Measurements from ENCODE around the gene TM4SF1.
"Not testable (repeated sequence)": the region's sequence is repeated elsewhere in the genome, so short reads cannot be mapped to it uniquely, and the experiment has no call there.

TM4SF1 gene

DNA sequence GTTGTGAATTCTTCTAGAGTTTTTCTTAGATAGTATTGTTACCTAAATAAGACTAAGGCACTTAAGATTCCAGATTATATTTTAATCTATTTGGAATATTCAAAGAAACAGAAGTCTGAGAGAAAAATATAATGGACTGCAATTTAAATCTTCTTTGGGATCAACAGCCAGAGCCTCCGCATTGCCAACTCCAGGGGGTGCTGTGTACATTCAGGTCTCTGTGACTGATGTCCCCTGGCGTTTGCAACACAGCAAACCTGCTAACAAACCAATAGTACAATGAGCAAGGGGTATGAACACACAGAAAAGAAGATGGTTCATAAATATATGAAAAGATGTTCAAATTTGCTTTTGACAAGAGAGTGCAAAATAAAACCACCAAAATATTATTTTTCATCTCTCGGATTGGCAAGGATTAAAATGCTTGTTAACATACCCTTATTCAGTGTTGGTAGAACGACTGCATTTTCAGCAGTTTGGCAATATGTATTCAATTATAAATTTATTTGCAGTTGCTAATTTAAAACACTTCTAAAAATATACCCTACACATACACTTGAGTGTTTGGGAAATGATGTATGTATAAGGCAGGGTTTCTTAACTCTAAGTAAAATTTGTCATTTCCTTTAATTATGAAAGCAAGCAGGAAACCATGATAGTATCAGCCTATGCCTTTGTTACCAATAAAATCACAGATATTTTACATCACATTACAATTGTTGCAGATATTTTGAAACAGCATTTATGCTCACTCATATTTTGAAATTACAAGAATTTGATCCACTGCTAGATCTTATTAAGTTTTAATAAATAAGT, 16.1 kb upstream of the TM4SF1 start:
- peak; percentile 66 for DNase-seq

DNA sequence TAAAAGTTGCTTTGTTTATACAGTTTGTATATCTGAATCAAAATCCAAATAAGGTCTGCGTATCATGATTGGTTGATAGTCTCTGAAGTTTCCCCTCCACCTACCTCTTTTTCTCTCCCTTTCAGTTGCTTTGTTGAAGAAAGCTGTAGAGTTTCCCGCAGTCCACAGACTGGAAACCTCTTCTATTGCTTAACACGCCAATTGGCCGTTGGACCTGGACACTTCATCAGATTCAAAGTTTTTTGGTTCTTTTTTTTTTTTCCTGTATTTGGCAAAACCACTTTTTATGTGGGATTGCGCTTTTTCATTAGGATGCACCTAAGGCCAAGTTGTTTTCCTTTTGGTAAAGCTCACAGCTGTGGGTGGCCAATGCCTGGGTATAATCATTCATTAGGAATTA, 14.5 kb upstream of the TM4SF1 start:
- no peak for DNase-seq

DNA sequence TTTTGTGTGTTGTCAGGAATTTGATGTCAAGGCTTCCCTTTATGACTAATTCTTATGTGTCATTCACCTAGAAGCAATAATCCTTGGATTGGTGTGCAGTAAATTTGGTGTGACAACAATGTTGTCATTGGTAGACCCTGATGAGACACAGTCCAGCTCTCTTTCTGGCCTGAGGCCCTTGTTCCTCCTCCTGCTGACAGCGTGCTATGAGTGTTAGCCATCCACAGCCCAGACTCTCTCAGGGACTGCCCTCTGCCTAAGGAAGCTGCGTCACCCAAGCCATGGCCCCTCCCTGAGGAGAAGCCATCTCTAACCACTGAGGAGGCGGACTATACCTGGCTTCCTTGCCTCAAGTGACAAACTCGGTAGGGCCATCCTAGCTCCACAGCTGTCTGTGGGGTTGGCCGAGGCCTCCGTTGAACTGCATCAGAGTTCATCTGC, 13.3 kb upstream of the TM4SF1 start:
- no peak for DNase-seq

DNA sequence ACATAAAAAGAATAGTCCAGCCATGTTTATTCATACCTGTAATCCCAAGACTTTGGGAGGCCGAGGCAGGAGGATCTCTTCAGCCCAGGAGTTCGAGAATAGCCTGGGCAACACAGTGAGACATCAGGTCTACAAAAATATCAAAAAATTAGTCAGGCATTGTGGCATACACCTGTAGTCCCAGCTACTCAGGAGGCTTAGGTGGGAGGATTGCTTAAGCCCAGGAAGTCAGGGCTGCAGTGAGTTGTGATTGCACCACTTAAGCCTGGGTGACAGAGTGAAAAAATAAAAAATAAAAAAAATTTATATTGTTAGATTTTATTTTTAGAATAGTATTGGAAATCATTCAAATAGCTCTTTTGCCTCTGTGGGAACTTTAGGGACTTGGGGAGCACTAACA, 12.8 kb upstream of the TM4SF1 start:
- no peak for DNase-seq

DNA sequence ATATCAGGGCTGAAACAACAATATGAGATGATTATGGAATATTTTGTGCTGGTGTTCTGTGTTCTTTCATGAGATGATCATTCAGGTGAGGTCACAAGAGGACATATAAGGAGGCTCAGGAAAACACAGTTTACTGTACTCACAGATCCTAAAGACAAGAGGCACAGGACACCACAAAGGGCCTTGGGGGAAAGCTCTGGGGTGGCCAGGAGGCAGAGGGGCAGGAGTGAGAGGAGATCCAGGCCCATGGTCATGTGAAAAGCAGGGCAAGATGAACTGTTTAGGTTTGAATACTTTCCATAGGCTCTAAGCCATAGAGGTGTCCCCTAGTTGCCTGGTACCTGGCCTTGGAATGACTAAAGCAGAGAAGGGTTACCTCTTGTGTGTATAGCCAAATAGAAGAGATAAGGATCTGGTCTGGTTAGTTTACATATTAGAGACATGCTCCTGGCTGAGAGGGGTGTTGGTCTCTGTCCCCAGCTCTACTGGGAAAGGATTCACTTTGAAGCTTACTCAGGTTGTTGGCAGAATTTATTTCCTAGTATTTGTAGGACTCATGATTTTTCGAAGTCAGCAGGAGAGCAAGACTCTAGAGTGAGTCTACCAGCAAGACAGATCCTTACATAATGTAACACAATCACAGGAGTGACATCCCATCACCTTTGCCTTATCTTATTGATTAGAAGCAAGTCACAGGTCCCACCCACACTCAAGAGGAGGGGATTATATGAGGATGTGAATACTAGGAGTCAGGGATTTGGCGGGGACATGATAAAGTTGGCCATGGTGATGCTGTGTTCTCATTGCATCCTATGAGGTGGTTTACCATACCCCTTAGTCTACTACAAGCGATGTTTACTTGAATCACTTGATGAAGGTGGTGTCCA, 11.3 kb upstream of the TM4SF1 start:
- DNase-seq = no peak

DNA sequence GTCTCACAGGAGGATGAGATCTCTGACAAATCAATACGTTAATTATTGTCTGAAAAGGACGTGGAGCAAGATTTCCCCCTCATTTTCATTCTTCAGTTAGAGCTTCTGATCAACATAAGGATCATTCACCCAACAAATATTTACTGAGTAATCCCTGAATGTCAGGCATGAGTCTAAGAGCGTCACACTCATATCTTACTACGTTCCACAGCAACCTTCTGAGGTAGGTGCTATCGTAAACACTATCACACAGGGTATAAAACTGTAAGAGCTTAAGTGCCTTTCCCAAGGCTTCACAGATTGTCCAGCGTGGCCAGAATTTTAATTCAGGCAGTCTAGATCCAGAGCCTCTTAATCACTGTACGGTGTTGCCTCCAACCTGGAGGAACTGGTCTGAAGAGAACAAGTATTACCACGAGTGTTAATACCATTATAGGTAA, 10.6 kb upstream of the TM4SF1 start:
- peak; percentile 20 for DNase-seq

DNA sequence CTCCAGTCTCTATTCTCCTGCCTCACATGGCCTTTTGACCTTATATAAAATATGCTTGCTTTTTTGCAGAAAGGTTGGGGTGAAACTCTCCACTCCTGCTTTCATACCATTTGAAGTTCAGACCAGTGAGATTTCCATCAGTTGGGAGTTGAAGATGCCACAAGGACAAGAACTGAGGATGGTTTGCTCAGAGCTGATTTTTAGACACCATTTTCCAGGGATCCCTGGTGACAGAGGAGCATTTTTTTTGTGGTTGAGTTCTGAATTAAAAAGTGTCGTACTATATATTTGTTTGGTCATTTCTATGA, 8.8 kb upstream of the TM4SF1 start:
- DNase-seq = no peak

DNA sequence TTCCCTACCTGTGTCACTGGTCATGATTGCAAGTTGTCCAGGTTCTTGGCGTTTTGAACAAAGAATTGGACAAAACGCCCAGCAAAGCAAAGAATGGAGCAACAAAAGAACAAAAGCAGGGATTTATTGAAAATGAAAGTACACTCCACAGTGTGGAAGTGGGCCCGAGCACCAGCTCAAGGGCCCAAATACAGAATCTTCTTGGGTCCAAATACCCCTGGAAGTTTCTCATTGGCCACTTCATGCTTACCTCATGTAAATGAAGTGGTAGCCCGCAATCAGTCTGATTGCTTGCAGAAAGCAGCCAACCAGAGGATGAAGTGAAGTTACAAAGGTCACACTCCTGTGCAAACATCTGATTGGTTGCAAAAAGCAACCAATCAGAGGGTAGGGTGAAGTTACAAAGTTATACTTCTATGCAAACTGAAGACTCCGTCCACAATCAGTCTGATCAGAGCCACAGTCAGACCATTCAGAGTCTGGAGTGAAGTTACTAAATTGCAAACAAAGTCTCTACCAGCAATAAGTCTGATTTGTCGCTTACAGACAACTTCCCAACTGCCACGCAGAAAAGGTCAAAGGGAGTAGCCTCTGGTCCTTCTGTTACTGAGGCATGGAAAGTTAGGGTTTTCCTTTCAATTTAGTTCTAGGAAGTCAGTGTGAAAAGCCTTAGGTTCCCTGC, 8.3 kb upstream of the TM4SF1 start:
- DNase-seq = no peak

DNA sequence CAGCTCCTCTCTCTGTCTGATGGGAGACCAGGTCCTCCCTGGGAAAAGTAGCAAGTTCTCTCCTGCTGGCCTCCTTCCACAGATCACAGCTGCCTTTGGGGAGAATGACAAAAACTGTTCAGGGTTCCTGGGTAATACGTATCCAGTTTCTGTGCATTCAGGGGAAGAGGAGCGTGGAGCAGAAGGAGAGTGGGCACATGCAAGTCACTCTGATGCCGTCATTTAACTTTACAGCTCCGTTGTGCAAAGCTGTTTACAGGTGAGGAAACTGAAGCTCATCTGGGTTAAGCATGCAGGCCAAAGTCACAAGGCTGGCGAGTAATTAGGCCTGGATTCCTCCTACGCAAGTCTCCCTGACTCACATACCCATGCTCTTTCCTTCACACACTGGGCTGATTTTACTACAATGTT, 7.5 kb upstream of the TM4SF1 start:
- no peak for DNase-seq

DNA sequence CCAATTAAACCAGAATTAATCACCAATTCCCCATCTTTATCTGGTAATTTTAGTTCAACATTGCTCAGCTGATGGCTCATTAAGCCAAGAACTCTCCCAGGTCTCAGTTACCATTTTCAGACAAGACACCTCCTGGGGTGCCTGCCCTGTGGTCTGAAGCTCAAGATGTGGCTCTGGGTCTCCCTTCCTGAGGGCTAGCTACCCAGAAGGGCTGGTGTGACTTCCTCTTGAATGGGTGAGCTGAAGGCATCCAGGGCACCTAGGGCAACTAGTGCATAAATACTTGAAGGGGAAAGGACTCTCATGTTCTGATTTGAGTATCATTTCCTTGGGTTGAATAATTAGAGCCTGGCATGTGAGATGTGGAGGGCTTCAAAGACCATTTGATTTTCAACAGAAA, 6.7 kb upstream of the TM4SF1 start:
- DNase-seq = no peak

DNA sequence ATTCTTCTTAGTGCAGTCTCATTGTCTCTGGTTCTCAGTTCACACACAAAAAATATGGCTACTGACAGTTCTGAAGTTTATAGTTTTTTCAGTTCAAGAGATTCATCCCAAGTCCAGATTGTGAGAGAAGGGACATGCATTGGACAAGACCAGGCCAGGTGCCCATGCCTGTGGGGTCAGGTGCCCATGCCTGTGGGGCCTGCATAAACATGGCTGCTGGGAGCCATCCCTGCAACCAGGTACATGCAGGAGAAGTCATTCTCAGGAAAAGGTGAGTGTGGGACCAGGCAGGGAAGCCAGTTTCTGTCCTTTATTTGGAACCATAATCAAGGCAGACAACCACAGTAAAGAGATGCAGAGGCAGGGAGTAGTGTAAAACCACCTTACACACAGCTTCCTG, 6.3 kb upstream of the TM4SF1 start:
- no peak for DNase-seq

DNA sequence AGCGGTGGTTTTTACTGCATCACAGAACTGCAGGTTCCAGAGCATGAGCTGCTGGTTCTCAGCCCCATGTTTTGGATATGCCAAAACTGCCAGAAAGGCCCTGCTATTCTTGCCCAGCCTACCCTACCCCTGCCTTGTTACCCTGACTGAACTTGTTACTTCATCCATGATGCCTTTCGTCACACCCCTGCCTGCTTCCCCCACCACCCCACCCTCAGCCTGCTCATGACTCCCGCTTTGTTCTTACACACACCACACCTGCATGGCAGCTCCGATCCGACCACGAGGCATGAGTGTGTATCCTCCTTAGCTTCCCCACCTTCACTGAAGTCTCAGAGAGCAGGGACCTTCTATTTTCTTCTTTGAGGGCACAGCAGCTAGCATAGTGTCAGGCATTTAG, 5.1 kb upstream of the TM4SF1 start:
- DNase-seq = no peak

DNA sequence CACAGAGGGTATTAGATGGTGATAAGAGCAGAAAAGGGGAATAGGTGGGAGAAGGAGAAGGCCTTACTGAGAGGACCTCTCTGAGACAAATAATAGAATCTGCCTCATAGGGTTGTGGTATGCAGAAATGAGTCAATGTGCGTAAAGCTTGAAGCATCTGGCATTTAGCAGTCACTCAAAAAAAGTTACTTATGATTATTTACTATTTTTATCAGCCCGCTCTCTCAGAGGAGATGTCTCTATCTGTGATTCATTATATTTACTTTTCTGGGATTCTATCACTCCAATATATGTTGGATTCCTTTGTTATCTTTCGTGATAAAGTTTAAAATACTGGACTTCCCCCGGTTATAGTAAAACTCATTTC, 4.6 kb upstream of the TM4SF1 start:
- no peak for DNase-seq

DNA sequence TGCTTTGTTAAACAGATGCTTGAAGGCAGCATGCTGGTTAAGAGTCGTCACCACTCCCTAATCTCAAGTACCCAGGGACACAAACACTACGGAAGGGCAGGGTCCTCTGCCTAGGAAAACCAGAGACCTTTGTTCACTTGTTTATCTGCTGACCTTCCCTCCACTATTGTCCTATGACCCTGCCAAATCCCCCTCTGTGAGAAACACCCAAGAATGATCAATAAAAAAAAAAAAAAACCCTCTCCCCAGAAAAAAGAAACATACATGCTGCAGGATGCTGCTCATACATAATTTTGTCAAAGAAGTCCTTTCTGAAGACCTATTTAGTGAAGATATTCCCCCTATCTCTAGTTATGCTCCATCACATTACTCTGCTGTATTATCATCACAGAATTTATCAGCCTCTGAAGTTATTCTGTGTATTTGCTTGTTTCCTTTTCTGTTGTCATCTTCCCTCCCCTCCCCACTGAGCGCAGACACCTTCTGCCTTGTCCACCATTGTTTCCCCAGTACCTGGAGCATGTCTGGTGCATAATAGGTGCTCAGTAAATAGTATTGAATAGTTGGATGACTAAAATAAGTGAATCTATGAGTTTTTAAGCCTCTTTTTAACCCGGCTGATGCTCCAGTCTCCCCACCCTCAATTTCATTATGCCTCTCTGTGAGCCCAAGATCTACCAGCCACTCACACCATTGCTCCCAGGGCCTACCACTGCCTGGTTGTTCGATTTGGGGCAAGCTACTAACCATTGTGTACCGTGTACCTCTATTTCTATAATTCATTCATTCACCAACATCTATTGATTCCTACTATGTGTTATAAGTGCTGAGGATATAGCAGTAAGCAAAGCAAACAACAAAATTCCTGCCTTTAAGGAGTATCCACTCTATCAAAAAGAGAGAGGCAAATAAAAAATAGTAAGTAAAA, 4.0 kb upstream of the TM4SF1 start:
- DNase-seq = no peak

DNA sequence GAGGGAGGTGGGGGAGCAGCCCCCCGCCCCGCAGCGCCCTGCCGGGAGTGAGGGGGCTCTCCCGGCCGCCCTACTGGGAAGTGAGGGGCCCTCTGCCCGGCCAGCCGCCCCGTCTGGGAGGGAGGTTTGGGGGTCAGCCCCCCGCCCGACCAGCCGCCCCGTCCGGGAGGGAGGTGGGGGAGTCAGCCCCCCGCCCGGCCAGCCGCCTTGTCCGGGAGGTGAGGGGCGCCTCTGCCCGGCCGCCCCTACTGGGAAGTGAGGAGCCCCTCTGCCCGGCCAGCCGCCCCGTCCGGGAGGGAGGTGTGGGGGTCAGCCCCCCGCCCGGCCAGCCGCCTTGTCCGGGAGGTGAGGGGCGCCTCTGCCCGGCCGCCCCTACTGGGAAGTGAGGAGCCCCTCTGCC, 2.8 kb upstream of the TM4SF1 start:
- not testable (repeated sequence) for DNase-seq

DNA sequence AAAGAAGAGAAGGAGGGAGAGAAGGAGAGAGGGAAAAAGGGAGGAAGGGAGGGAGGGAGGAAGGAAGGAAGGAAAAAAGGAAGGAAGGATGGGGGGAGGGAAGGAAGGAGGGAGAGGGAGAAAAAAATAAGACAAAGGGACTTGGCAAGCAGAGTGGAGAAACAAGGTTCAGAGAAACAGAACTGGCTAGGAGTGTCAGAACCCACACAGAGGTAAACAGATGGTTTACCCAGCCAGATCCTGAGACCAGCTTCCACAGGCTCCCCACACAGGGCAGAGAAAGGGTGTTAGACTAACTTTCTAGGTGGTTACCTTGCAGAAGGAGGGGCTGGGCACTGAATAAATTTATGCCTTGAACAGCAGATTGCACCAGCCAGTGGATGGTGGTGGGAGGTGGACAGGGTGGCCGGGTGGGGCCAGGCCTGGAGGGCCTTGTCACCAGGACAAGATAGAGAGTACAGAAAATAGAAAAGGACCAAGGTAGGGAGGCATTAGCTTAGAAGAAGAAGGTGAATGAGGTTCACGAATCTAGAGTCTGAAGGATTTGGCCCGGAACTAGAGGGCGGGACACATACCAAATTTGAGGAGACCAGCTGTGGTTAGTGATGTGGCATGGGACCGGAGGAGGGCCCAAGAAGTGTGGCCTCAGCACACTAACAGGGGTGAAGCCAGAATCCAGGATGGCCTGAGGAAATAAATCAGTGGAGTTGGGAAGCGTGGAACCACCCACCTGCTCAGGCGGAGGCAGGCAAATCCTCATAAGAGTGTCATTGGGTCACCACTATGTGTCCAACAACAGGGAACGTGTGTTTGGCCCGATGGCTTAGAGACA, 1.2 kb upstream of the TM4SF1 start:
- no peak for DNase-seq

DNA sequence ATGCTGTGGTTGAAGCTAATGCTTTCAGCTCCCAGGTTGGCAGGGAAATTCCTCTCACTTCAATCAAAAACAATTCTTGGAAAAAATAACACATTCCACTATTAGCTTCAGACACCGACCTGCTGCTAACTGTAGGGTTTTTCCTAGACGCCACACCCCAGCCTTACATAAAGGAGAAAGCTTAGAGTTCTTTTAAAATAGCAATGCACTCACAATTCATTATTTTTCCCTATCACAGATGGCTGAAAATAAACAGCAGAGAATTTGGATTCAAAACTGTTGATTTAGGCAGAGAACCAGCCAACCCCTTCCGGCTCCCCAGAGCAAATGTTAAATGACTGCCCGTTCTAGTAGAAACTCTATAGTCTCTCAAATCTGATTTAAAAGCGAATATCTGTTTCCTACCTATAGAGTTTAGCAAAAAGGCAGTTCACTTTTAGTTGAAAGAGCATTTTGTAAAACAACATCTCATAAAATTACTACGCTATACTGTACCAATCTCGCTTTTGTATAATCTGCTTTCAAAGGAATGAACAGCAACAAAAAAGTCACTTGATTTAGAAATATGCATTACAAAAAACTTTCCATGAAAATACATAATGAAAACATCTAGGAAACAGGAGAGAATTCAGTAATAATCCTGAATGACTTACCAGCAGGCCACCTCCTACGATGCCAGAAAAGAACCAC, 586 bp downstream of the TM4SF1 start:
- no peak for DNase-seq

DNA sequence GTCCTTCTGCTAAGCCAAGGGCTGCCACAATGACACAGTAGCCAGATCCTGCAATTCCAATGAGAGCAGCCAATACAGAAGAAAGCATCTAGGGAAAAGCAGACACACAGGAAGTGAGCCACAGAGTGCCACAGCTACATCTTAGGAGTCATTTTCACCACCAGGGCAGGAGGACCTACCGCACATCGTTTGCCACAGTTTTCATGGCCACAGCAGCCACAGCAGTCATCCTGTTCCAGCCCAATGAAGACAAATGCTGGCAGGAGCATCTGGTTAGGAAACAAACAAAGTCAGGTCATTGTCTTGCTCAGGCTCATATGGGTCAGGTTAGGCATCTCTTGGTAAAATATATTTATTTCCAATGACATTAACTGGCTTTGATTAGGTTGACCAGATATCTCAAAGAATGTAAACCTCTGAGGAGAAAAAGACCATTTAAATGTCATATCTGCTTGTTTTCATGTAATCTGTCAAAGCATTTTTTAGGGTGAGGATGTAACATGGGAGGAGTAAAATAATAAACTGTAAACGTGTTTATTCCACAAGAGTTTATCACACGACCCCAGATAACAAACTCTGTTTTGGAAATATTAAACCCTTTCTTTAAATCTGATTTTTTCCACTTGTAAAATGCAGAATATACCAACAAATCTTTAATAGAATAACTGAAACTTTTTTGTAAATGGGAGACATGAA, 1.8 kb downstream of the TM4SF1 start:
- no peak for DNase-seq

DNA sequence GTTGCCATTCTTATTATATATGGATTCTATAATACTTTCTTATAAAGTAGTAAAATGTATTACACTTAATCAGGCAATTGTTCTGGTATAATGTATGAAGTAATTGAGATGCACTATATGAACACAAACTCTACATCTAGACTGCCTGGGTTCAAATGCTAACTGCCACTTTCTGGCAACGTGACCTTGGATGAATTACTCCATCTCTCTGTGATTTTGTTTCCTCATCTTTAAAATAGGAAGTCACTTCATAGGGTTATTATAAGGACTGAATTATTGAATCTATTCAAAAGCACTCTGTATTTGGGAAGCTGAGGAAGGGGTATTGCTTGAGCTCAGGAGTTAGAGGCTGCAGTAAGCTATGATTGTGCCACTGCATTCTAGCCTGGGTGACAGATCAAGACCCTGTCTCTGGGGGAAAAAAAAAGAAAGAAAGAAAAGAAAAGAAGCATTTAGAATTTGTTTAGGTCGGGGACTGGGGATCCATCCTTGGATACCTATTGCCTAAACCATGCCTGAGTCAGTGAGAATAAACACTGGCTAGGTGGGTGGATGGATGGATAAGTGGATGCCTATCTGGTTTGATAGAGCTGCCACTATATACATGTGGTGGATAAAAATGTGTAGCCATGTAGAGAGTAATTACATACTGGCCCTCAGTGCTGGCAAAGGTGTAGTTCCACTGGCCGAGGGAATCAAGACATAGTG, 2.5 kb downstream of the TM4SF1 start:
- no peak for DNase-seq

DNA sequence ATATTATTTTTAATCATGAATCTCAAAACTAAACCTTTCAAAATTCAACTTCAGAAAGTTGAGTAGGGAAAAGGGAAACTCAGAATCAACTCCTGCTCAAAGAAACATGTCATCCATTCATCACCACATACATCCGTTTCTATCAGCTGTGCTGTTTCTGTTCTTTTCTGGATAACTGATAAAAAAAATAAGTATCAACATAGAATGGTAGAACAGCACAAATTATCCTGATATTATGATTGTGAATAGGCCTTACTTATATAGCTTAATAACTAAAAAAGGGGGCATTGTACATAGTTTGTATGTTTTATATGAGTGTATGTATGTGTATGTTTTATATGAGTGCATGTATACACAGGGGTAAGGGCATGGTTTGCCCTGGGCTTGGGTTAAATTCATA, 3.1 kb downstream of the TM4SF1 start:
- DNase-seq = no peak
